GM18868 (cell line): ENCODE measurements around the gene PDE11A.

Experiments
- ATAC-seq: cut with Tn5 transposase; IDR thresholded peaks from one replicate; pipeline ENCODE4 v1.9.1; 2021; ENCODE audit warnings: mild to moderate bottlenecking, moderate library complexity; ENCODE audit not compliant: unreplicated experiment

The PDE11A gene

GRCh38 chr2:177730792-177731191 is 341.8 kb downstream of the PDE11A start:
- no peak for ATAC-seq

DNA sequence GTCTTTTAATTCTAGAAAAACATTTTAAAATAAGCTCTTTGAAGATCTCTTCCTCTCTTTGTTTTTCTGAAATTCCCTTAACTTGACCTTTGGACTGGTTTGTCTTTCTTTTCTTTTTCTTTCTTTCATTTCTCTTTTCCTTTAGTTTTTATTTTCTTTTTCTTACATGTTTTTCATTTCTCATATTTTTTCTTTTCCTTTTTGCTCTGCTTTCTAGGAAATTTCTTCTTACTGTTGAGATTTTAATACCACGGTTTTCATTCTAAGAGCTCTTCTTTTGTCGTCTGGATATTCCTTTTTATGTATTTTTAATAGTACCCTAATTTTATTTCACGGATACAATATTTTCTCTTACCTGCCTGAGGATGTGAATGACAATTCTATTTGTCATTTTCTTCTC is 342.2 kb downstream of the PDE11A start:
- no peak for ATAC-seq

DNA sequence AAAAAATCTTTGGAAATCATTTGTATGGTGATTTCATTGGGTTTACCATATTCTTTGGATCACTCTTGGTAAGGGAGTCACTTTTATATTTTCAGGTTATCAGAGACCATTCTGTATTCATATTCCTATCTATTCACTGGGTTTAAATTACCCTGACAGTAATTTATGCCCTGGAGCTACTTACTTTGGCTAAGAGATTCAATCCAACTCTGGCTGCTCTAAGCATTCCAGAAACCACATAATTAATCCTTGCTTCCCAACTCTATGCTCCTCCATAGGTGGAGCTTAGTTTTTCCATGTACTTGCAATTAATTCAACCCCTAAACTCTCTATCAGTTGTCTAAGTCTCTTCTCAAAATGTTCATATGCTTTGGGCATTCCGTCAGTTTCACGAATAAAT is 343.7 kb downstream of the PDE11A start:
- no peak for ATAC-seq

- ATAC-seq = no peak
Measured at GRCh38 chr2:177728399-177728765, 344.2 kb downstream of the PDE11A start.

- no peak for ATAC-seq
Measured at GRCh38 chr2:177727577-177728398, 344.8 kb downstream of the PDE11A start.

DNA sequence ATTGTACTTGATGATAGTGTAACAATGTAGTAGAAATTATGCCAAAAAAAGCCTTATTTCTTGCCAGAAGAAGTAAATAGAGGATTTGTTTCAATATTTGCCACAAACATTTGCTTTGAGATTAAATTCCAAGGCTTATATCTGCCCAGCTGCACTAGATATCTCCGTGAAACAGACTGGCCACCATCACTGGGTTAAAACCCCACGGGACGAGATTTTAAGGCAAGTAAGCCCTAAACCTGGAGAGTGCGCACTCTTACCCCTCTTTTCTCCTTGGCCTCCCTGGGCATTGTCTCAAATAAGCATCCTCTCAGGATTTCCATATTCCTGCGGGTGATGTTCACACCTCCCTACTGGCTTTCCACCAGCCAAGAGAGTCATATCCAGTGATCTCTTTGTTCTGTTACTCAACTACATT is 345.6 kb downstream of the PDE11A start:
- no peak for ATAC-seq

DNA sequence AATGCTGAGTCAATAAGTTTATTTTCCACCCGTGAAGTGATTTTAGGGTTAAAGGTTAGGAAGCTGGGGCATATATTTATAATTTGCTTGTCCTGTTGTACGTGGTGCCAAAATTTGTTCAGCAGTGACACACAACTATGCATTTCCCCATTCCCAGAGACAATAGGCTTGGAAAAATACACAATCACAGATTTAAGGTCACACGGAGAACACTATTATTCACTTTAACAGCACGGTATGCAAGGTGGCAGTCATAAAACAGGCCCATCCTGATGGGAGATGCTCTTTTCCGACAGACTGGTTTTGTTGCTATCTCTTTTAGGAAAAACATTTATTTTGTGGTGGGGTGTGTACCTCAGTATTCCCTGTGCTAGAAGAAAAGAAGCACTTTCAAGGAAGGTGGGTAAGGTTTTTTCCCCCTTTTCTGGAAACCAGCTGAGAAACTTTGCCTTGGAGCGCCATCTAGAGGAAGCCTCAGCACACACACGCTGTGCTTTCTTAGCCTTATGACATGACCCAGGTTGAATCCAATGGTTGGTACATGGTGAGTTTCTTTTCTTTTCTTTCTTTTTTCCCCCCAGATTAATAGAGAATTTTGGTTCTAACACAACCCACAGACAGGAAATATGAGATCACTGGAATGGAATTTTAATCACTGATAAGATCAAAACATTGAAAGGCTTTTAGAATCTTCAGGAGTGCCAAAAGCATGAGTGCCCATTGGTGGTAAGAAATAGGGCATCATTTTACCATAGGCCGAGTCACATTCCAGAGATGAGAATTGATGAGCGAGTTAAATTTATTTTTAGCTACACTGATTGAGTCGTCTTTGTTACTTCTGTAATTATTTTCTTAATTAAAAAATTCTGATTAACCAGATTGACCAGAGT is 347.9 kb downstream of the PDE11A start:
- ATAC-seq = peak; percentile 63

GRCh38 chr2:177723235-177723634 is 349.3 kb downstream of the PDE11A start:
- ATAC-seq = no peak

- ATAC-seq = no peak
Measured at GRCh38 chr2:177721818-177722567, 350.6 kb downstream of the PDE11A start.

GRCh38 chr2:177721087-177721486 is 351.5 kb downstream of the PDE11A start:
- no peak for ATAC-seq

- ATAC-seq = no peak
Measured at GRCh38 chr2:177717831-177718618, 354.6 kb downstream of the PDE11A start.

- ATAC-seq = no peak
Measured at GRCh38 chr2:177716484-177716883, 356.1 kb downstream of the PDE11A start.

GRCh38 chr2:177715771-177716170 is 356.8 kb downstream of the PDE11A start:
- ATAC-seq = no peak

DNA sequence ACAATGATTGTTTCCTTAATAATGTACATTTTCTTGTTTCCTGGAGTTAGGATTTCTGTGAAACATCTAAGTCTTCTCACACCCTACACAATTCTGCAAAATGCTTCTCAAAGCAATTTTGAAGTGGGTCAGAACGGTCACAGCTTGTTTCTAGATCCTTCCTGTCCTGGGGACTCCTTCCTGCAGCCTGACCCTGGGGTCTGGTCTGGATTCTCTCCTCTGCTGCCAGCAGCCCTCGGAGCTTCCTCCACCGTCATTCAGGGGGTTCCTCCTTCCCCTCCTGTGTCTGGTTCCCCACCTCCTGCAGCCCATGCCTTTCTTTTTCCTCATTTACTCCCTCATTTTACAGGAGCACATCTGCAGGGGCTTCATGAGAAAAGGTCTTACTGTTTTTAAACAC is 357.9 kb downstream of the PDE11A start:
- ATAC-seq = no peak

DNA sequence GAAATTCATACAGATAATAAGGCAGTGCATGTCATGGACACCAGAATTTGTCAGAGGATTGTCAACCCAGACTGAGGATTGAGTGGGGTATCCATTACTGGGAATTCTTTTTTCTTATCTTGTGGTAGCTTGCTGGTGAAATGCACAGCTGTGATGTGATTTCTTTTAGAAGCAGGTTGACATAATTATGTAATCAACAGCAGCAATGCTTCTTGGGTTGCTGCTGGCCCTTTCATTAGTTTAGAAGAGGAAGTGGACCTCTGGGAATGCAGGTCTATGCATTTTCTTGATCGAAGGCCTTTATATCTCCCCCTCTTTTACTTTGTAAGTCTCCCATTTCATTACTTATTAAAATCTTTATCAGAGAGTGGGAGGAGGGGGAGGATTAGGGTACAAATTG is 360.1 kb downstream of the PDE11A start:
- no peak for ATAC-seq

GRCh38 chr2:177711483-177712265 is 360.9 kb downstream of the PDE11A start:
- ATAC-seq = no peak

DNA sequence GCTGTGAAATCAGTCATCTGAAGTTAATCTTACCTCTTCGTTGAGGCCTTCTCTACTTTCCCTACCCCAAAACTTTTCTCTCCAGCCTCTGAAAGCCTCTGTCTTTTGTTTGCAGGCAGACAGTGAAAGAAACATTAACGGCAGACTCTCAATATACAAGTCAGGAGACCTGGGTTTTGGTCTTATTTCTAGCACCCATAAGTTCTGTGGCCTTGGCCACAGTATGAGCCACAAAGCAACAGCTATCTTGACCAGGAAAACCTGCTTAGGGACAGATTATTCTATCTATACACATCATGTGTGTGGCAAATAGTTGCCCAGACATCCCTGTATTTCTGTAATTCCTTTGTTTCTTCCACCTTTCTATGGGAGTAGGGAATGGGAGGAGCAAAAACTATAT is 361.7 kb downstream of the PDE11A start:
- ATAC-seq = no peak

- no peak for ATAC-seq
Measured at GRCh38 chr2:177709986-177710401, 362.6 kb downstream of the PDE11A start.

- ATAC-seq = no peak
Measured at GRCh38 chr2:177708660-177709444, 363.7 kb downstream of the PDE11A start.
